MM.1S (cell line): Measurements from ENCODE around the gene GDPD3.

Experiments
- CTCF ChIP-seq: fragments of 300-600 bp; sonication (generic); IDR thresholded peaks from 2 replicates; pipeline ENCODE4 v1.5.1; 2016; ENCODE audit warnings: antibody characterized with exemption, low read length, mixed read lengths
- EZH2 ChIP-seq: fragments of 300-600 bp; sonication (generic); optimal IDR thresholded peaks from 2 replicates; pipeline ENCODE3; 2017; ENCODE audit warnings: low read depth, mild to moderate bottlenecking, antibody characterized with exemption, low read length, mixed read lengths
- EZH2phosphoT487 ChIP-seq: fragments of 300-600 bp; sonication (generic); IDR thresholded peaks from 2 replicates; pipeline ENCODE4 v1.6.1; 2018; ENCODE audit warnings: antibody characterized with exemption, low read length

GRCh38 chr16:30077656-30078055, 35.7 kb downstream of the GDPD3 start:
- TF ChIP-seq CTCF (no peak), EZH2 (no peak), EZH2phosphoT487 (no peak)
